DMS 273 (cell line): ENCODE measurements around the gene SLAIN2.
"Not testable (repeated sequence)": the region's sequence is repeated elsewhere in the genome, so short reads cannot be mapped to it uniquely, and the experiment has no call there.

Experiments used
- DNase-seq: peaks from one replicate; lab custom pipeline; 2025; ENCODE audit not compliant: unreplicated experiment; lab: John Stamatoyannopoulos, UW

SLAIN2 gene

GRCh38 chr4:48340965-48341775 lies at the start of gene SLAIN2:
Gene SLAIN2 (plus strand): TSS chr4:48341529. CDS start chr4:48341740, 211 bp downstream.
- DNase-seq = peak; percentile 99

- not testable (repeated sequence) for DNase-seq
Observed at GRCh38 chr4:48292218-48292790, 49.0 kb upstream of the SLAIN2 start.

- DNase-seq = no peak
Observed at GRCh38 chr4:48295116-48295515, 46.2 kb upstream of the SLAIN2 start.

GRCh38 chr4:48296365-48296764 lies 45.0 kb upstream of the SLAIN2 start:
- no peak for DNase-seq

GRCh38 chr4:48297256-48297846 lies 44.0 kb upstream of the SLAIN2 start:
- DNase-seq = no peak

GRCh38 chr4:48299560-48299959 lies 41.8 kb upstream of the SLAIN2 start:
- DNase-seq = no peak

- no peak for DNase-seq
Observed at GRCh38 chr4:48300004-48300403, 41.3 kb upstream of the SLAIN2 start.

GRCh38 chr4:48305508-48305907 lies 35.8 kb upstream of the SLAIN2 start:
- DNase-seq = no peak

- no peak for DNase-seq
Observed at GRCh38 chr4:48307528-48307927, 33.8 kb upstream of the SLAIN2 start.

GRCh38 chr4:48308901-48309300 lies 32.4 kb upstream of the SLAIN2 start:
- no peak for DNase-seq

GRCh38 chr4:48311896-48312295 lies 29.4 kb upstream of the SLAIN2 start:
- DNase-seq = no peak

GRCh38 chr4:48314746-48315145 lies 26.6 kb upstream of the SLAIN2 start:
- DNase-seq = not testable (repeated sequence)

GRCh38 chr4:48315728-48316630 lies 25.4 kb upstream of the SLAIN2 start:
- DNase-seq = peak; percentile 61

- DNase-seq = no peak
Observed at GRCh38 chr4:48321312-48321711, 20.0 kb upstream of the SLAIN2 start.

- no peak for DNase-seq
Observed at GRCh38 chr4:48322063-48322462, 19.3 kb upstream of the SLAIN2 start.

- no peak for DNase-seq
Observed at GRCh38 chr4:48324281-48324680, 17.0 kb upstream of the SLAIN2 start.

- DNase-seq = no peak
Observed at GRCh38 chr4:48329193-48329592, 12.1 kb upstream of the SLAIN2 start.

- DNase-seq = no peak
Observed at GRCh38 chr4:48329976-48330375, 11.4 kb upstream of the SLAIN2 start.

GRCh38 chr4:48331577-48332330 lies 9.6 kb upstream of the SLAIN2 start:
- DNase-seq = no peak

GRCh38 chr4:48332661-48333060 lies 8.7 kb upstream of the SLAIN2 start:
- DNase-seq = no peak
